Kidney tubule cell (primary cell): ENCODE measurements around the gene PARD3.

ENCODE experiments used
- DNase-seq: peaks from one replicate; pipeline ENCODE4 v3.0.0-alpha.2; 2018; ENCODE audit warnings: low spot score

Gene PARD3

DNA sequence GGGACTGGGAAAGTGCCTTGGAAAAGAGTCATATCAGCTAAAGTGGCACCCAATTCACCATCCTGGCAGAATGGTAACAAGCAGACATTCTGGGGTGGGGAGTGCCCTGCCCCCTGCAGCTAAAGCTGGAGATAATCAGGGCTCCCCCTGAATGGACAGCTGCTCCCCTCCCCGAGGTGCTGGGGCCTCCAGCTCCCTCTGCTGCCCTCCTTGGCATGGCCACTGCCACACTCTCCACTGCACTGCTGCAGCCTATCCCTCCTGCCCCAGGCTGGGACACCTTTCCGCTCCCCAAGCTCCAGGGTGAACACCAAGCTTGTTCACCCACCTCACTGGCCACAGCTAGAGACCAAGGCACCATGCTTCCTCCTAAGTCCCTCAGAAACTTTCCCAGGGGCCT lies 9.8 kb upstream of the PARD3 start:
- DNase-seq: no peak

DNA sequence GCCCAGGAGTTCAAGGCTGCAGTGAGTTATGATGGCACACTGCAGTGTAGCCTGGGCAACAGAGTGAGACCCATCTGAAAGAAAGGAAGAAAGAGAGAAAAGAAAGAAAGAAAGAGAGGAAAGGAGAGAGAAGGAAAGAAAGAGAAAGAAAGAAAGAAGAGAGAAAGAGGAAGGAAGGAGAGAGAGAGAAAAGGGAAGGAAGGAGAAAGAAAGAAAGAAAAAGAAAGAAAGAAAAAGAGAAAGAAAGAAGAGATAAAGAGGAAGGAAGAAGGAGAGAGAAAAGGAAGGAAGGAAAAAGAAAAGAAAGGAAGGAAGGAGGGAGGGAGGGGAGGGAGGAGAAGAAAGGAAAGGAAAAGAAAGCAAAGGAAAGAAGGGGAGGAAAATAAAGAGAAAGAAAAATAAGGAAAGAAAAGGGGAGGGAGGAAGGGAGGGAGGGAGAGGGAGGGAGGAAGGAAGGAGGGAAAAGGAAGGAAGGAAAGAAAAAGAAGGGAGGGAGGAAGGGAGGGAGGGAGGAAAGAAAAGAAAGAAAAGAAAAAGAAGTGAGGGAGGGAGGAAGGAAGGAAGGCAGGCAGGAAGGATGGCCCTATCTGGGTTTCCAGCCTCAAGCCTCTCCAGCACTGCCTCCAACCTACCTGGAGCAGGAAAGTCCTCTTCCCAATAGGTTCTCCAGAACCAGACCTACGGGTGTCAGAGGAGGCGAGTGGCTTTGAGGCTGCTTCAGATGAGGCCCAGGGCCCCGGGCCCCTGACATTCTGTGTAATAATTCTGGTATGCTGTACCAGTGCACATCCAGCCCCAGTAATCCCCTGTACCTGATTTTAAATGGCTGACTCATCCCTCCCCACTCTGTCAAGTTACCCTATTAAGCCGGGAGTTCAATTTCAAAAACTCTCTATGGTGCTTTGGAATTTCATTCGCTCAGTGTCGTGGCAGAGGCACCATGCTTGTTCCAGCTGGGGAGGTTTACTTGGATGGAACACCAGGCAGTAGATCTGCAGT lies 6.8 kb upstream of the PARD3 start:
- DNase-seq: peak; percentile 53

DNA sequence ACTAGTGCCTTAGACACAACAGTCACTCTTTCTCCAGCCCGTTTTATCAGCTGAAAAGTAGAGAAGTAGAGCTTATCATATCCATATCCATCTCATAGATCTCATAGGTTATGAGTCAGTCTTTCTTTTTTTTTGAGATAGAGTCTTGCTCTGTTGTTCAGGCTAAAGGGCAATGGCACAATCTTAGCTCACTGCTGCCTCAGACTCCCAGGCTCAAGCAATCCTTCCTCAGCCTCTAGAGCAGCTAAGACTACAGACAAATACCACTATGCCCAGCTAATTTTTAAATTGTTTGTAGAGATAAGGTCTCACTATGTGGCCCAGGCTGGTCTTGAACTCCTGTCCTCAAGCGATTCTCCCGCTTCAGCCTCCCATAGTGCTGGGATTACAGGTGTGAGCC lies 2.5 kb upstream of the PARD3 start:
- no peak for DNase-seq

DNA sequence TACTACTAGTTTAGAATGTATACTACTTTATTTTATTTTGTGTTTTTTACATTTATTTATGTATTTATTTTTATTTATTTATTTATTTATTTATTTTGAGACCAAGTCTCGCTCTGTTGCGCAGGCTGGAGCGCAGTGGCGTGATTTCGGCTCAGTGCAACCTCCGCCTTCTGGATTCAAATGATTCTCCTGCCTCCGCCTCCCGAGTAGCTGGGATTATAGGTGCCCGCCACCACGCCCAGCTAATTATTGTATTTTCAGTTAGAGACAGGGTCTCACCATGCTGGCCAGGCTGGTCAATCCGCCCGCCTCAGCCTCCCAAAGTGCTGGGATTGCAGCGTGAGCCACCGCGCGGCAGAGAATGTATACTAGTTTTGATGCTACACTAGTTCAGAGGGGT lies 2.0 kb upstream of the PARD3 start:
- no peak for DNase-seq

DNA sequence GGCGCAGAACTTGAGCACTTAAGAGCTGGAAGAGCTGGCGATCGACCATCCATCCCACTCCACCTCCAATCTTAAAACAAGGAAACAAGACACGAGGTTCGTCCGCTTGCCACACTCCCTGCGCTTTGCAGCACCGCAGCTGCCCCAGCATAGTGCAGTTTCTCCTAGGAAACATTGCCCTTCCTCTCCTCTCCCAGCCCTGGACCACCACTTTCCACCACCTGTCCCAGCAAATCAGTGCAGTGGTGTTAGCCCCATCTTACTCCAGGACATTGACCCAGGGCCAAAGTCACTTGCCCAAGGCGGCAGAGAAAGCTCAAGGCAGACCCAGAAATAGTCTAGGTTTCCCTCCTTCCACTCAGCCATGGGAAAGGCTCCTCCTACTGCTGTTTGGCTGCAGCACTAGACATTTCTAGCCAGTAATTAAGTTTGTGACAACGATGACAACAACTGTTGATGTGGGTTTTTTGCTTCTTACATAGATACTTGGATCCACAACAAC lies 1.5 kb upstream of the PARD3 start:
- peak; percentile 52 for DNase-seq

DNA sequence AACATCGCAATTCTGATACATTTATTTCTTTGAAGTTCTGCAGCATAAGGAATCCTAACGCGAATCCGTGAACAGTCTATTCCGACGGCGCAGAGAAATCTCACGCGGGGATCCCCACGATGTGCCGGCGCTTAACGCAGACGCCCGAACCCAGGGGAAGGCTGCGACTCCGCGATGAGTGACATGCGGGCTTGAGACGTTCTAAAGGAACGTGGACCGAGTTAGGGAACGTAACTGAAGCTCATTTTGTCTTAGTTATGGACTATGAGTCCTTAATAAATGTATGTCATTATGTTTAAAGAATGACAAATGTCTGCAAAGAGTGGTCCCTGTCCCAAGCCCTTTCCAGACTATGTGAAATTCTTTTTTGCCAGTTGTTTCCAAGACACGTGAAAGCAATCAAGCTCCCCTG lies 995 bp upstream of the PARD3 start:
- DNase-seq: no peak

DNA sequence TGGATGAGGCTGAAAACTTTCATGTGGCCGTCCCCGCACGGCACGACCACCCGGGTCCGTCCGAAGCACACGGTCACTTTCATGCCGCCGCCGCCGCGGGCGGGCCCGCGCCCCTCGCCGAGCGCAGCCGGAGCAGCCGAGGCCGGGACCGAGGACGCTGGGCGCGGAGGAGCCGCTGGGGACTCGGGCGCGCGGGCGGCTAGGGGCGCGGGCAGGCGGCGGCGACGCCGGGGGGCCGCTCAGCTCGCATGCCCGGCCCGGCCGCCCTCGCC lies 247 bp downstream of the PARD3 start:
- DNase-seq: no peak

DNA sequence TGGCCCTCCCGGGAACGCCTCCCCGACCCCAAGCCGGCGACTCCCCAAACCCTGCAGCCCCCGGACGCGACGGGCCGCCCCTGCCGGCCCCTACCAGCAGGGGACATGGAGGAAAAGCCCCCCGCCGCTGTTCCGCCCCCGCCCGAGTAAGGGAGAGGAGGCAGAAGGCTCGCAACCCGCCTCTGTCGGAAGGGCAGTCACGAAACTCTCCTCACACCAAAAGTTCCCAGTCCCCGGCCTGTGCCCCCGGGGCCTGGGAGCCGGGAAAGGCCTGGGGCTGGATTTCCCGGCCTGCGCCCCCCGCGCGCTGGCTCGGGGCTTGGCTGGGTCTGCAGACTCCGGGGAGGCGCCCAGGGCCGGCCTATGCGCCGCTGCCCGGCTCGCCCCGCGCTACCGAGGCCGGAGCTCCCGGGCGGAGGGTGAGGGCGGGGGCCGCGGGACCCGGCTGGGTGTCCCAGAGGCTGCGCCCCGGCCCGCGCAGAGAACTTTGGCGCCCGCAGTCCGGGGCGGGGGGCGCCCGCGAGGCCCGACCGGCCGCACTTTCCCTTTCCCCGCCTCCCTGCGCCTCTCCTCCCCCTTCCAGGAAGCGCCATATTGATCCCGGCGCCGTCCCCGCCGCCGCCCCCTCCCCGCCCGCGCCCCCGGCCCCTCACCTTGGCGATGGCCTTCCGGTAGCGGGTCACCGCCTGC lies 728 bp downstream of the PARD3 start:
- peak; percentile 48 for DNase-seq

DNA sequence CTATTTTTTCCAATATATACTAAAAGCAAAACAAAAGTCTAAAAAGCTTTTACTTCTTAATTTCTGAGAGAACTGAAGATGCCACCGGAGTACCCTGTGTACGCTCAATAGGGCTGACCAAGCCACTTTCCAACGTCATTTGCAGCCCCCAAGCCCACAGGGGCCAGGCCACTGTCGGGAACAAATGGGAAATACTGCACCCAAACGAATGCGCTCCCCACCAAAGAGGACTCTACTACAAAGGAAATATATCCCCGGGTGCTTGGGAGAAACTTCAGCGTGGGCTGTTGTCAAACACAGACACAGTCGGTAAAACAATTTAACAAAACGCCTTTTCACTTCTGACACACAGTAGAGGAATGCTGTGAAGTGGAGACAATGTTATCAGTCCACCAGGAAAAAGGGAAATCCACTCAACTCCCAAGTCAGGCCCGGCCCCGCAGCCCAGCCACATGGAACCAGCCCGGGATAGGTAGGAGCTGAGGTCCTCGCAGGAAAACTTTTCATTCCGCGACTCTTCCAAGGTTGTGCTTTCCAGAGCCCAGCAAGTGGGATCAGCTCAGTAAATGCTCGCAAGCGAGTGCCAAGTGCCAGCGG lies 1.4 kb downstream of the PARD3 start:
- peak; percentile 72 for DNase-seq

DNA sequence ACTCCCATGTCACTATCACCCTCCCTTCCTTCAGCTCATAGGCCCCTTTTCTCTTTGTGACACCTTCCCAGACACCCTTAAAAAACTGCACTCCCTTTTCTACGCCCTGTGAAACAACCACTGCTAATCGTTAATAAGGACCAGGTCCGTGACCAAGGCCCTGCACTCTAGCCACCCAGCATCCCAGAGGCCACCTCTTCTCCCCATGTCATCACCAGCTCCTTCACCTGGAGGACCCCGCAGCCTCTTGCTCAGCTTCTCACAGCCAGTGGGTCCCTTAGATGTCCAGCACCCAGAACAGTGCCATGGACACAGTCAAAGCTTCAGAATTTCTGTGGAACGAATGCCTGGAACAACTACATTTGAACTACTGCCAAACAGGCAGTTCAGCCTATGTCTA lies 2.3 kb downstream of the PARD3 start:
- no peak for DNase-seq

DNA sequence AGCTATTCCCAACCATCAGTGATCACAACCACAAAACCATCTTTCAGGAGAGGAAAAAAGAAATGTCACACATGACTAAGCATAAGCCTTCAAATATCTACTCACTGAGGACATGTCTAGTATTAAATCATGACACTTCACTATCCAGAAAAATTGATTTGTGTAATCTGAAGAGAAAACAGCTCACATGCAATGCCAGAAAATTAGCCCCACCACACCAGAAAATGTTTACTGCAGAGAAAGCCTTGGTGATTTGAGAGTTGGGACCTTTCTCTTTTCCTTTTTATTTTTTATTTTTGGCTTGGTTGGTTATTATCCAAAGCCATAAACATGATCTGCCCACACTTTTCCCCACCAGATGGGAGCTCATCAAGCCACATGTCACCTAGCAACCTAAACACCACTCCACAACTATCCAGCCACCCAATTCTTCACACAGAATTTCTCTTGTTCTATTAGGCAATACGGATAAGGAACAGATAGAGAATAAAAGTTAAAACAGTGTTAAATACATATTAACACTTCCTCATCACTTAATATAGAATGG lies 3.1 kb downstream of the PARD3 start:
- DNase-seq: peak; percentile 68

DNA sequence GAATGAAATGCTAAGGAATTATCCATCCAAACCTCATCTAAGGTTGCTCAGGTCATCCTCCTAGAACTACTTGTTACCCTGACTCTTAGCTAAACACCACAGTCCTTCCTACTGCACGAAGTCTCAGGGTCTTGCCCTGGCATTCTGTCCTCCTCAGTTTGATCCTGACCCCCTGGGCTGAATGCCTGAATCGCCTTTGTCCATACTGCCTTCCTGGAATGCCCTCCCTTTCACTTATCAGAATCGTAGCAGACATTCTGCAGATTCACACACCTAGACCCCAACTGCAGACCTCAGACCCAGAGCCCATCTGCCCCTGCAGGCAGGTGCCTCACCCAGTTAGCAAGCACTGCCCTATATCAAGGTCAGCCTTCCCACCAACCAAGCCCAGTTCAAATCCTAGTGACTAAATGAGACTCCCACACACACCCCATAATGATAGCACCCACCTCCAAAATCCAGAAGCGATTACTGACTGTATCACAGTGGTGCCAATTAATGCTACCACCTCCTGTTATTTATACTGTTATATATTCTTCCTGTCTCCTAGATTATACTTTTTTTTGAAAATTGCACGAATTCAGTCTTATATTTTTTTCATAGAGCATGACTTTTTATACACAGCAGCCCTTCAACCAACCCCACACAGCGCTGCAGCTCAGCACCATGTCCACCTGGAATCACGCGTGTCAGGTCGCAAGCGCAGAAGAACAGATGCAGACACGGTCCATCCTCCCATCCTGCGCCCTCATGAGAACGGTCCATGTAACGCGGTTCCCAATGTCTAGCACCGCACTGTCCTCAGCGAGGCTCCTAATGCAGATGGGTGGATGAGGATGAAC lies 3.7 kb downstream of the PARD3 start:
- no peak for DNase-seq

DNA sequence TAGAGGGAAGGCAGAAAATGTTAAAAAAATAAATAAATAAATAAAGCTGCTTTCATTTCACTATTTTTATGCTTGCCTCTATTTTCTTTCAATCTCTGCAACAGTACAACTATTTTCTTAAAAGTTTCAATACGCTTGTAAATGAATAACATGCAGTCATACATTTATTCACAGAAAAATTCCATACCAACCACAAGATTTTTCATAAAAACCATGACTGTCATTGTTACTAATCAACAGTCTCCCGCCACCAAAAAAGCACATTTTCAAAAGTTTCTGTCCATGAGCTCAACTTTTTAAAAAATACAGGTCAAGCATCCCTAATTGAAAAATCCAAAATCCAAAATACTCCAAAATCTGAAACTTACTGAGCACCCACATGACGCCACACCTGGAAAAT lies 5.3 kb downstream of the PARD3 start:
- peak; percentile 45 for DNase-seq

DNA sequence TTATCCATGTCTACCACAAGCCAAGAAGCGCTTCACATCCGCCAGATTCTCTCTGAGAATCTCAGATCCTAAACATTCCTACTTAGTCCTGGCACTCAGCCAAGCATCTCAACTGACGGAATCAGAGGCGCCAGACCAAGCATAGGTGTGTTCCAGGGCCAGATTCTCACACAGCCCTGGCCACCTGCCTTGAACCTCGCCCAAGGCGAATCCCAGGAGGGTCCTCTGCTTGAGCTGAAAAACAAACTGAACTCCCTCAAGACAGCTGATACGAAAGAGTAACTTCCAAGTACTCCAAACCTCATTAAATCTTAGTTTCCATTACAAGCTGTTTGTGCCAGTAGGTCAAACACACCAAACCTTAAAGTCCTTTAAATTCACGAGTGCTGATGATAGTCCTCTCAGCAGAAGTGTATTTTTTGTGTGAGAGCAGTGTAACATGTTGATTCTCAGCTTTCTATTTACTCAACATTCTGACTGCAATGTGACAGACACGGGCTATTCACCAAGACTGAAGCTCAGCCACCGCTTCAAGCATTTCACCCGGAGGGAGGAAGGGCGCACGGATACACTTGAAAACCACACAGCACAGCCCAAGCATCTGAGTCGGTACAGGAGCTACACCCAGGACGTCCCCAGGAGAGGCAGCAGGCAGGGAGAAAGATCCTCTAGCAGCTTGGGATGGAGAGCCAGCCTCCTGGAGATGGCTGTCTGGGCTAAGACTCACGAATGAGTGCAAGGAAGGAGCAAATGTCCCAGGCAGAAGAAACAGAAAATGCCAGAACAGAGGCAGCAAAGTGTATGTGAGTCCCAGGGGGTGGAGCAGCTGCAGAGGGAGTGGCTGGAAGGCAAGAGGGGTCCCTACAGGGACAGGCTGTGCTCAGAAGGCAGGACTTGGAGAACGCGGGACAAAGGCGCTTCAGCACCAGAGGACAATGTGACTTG lies 6.0 kb downstream of the PARD3 start:
- peak; percentile 70 for DNase-seq

DNA sequence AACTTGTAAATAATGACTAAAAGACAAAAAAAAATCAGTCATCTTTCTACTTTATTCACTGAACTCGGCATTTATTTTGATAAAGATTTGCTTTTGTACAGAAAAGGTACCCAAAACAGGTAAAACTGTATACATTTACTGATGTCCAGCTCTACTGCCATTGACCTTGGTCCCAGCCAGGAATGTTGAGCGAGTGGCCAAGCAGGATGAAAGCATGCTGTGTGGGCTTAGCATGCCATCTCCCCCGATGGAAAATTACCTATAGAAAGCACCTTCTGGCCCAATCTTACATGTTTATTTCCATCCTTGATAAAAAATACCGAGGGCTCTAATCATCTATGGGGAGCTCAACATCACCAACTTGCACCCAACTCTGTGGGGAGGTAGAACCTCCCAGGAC lies 6.8 kb downstream of the PARD3 start:
- no peak for DNase-seq

DNA sequence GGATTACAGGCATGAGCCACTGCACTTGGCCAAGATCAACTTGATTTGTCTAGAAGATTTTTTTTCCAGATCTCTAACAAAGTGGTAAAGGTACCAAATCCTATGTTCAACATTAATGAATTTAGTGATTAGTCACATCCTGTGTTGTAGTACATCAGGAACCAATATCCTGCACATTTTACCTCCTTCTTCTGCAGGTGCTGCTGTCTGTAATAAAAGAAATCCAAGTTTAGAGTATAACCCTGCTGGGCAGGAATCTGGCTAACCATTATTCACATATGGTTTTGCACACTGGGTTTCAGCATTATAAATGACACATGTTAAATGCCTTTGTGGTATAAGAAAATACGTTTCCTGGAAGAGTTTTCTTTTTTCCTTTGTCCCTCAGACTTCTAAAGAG lies 10.8 kb downstream of the PARD3 start:
- DNase-seq: peak; percentile 89

DNA sequence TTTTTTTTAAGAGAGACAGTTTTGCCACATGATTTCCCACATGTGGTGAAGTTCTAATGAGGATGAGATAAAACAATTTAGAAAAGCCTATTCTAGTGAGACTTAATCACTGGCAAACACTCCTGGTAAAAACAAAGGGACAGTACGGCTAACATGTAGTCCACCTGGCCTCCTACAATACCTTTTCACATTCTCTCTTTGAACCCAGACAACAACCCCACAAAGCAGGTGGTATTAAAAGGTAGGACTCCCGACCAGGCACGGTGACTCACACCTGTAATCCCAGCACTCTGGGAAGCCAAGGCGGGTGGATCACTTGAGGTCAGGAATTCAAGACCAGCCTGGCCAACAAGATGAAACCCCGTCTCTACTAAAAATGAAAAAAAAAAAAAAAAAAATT lies 12.4 kb downstream of the PARD3 start:
- DNase-seq: no peak

DNA sequence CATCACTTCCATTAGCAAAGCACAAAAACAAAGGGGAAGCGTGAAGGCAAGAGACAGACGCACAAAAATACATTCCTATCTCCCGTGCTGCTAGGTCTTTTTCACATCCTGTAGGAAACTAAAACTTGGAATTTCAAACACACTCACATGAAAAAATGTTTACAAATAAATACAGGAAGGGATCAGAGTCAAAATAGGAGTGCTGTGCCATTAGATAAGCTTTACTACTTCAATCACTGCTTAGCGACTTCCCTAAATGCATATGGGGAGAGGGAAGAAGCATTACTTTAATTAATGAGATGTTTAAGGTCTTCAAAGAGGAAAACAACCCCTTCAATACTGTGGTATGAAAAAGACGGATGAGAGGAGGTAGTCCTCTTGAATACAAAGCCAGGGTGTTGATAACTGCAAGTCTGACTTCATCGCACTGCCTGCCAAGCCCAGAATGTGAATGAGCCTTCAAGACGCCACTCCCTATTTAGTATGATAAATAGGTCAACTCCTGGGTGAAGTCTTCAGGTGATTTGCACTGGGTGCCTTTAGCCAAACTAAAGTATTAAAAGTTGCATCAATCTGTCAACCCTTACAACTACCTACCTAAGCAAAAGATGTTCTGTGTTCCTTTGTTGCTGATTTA lies 13.9 kb downstream of the PARD3 start:
- DNase-seq: peak; percentile 42

DNA sequence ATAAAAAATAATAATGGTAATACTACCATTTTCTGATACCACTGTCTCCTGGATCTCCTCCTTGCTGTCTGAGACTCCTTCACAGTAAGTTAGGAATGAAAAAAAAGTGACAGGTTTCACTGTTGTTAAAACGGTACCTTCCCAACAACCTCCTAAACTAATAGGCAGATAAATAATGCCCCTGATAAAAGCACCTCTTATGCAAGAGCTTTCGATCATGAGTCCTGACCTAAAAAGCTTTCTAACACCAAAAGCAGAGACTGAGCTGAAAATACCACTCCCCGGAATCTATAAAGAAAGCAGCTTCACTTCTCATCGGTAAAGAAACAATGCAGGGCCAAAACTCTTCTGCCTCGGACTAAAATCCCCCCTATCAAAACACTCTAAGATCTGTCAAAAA lies 14.5 kb downstream of the PARD3 start:
- no peak for DNase-seq

DNA sequence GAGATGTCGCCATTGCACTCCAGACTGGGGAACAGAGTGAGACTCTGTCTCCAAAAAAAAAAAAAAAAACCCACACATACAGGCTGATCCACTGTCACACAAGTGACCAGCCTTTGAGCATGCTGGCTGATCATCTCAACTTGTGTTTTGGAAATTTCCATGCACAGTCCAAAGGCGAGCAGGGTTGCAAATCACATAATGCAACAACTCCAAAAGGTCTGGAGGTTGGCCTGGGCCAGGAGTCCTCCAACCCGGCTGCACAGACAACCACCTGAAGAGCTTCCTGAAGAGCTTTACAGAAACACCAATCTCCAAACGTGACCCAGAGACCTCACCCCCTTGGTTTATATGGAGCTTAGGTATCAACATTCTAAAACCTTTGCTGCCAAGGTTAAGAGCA lies 16.4 kb downstream of the PARD3 start:
- no peak for DNase-seq
